ENCODE measurements around the gene TBX18.

Gene TBX18

GRCh38 chr6:84687431-84687830, 77.0 kb downstream of the TBX18 start:
- H3K4me3 ChIP-seq (ENCODE audit: control insufficient read depth, low read depth, low read length) = no peak overlapping the region
- no peak for TF ChIP-seq CTCF (conservative IDR thresholded peaks at IDR 0.05; ENCODE audit: control insufficient read depth, insufficient read depth, low read depth, low read length)
- no peak for DNase-seq (ENCODE audit: low read depth)

DNA sequence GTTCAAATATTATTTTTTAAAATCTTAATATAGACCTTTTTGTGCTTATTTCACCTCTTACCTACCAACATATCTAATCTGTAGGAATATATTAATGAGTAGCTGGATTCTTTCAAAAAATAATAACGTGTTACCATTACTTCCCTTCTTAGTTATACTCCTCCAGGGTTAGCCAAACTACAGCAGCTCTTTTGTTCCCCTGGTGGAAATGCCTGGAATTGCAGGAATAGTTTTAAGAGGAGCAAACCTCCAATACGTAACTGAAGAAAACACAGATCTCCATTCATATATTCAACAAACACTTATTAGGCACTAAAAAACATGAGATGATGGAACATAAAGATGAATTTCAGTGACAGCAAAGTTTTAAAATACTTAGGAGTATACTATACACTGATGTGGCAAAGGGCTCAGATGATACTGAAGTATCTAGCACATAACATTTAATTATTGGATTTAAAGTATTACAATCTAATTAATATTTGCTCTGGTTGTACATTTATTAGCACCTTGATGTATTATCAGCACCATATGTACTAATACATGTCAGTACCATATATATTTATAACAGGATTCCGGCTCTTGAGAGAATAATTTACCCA, 78.3 kb downstream of the TBX18 start:
- peak; percentile 36 for DNase-seq (ENCODE audit: low read depth)
- TF ChIP-seq CTCF (conservative IDR thresholded peaks at IDR 0.05; ENCODE audit: control insufficient read depth, insufficient read depth, low read depth, low read length) = peak; percentile 75
- H3K4me3 ChIP-seq (ENCODE audit: control insufficient read depth, low read depth, low read length) = no peak overlapping the region

DNA sequence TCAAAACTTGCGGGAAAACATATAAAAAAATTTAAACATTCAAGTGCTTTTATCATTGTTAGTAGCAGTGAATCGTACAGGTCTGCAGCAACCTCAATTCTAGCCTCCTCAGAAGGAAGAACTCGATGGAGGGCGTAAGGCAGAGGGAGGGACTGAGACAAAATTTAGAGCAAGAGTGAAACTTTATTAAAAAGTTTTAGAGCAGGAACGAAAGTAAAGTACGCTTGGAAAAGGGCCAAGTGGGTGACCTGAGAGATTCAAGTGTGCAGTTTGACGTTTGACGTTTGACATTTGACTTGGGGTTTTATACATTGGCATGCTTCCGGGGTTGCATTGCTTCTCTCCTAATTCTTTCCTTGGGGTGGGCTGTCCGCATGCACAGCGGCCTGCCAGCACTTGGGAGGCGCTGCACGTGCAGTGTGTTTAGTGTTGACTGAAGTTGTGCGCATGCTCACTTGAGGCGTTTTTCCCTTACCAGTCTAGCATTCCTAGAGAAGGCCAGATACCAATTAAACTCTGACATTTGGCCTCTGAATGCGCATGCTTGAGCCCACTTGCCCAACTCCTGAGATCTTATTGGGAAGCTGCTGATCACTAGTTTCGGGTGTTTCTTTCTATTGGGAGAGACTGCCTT, 82.6 kb downstream of the TBX18 start:
- TF ChIP-seq CTCF (conservative IDR thresholded peaks at IDR 0.05; ENCODE audit: control insufficient read depth, insufficient read depth, low read depth, low read length) = no peak
- no peak for DNase-seq (ENCODE audit: low read depth)
- no peak overlapping the region for H3K4me3 ChIP-seq (ENCODE audit: control insufficient read depth, low read depth, low read length)

GRCh38 chr6:84675651-84676050, 88.7 kb downstream of the TBX18 start:
- TF ChIP-seq CTCF (conservative IDR thresholded peaks at IDR 0.05; ENCODE audit: control insufficient read depth, insufficient read depth, low read depth, low read length) = no peak

GRCh38 chr6:84674395-84674794, 90.0 kb downstream of the TBX18 start:
- DNase-seq (ENCODE audit: low read depth) = no peak
- TF ChIP-seq CTCF (conservative IDR thresholded peaks at IDR 0.05; ENCODE audit: control insufficient read depth, insufficient read depth, low read depth, low read length) = no peak

More at GRCh38 chr6:84675651-84676050, 88.7 kb downstream of the TBX18 start:
- no peak overlapping the region for H3K4me3 ChIP-seq (ENCODE audit: control insufficient read depth, low read depth, low read length)
- no peak for DNase-seq (ENCODE audit: low read depth)

GRCh38 chr6:84671183-84671582, 93.2 kb downstream of the TBX18 start:
- no peak for TF ChIP-seq CTCF (conservative IDR thresholded peaks at IDR 0.05; ENCODE audit: control insufficient read depth, insufficient read depth, low read depth, low read length)
- DNase-seq (ENCODE audit: low read depth) = no peak
- no peak overlapping the region for H3K4me3 ChIP-seq (ENCODE audit: control insufficient read depth, low read depth, low read length)

More at GRCh38 chr6:84674395-84674794, 90.0 kb downstream of the TBX18 start:
- no peak overlapping the region for H3K4me3 ChIP-seq (ENCODE audit: control insufficient read depth, low read depth, low read length)
